Liver (tissue), 9 donors: ENCODE data around the gene STRA6. TPM values are rescaled to one million over a fixed set of nuclear protein-coding genes. Genes with fewer than 3 reads are reported as not detected.

Experiments
- DNase-seq: peaks from one replicate; pipeline ENCODE4 v3.0.0-alpha.2; 2017; ENCODE audit warnings: low spot score
- H3K27ac ChIP-seq, 2 donors: one replicate each; pipeline ENCODE4 v1.7.0; 2013; ENCODE audit warnings: inconsistent platforms in 2 of 2, low read length in 2 of 2, control low read depth in 1 of 2, low read depth in 1 of 2, mild to moderate bottlenecking in 1 of 2
- H3K27me3 ChIP-seq, 4 donors: one replicate each; pipeline versions ENCODE4 v1.6.1 to v1.7.0; 2013; ENCODE audit warnings: low read length in 3 of 4, inconsistent platforms in 1 of 4, mild to moderate bottlenecking in 1 of 4, moderate library complexity in 1 of 4; ENCODE audit not compliant: control insufficient read depth in 4 of 4, insufficient read depth in 4 of 4
- H3K36me3 ChIP-seq, 4 donors: one replicate each; pipeline versions ENCODE4 v1.6.1 to v1.7.0; 2013; ENCODE audit warnings: low read length in 3 of 4, mild to moderate bottlenecking in 3 of 4, low read depth in 1 of 4, moderate library complexity in 1 of 4; ENCODE audit not compliant: control insufficient read depth in 4 of 4, insufficient read depth in 3 of 4
- H3K4me1 ChIP-seq, 4 donors: one replicate each; pipeline versions ENCODE4 v1.6.1 to v1.7.0; 2013; ENCODE audit warnings: low read length in 3 of 4, mild to moderate bottlenecking in 3 of 4, moderate library complexity in 1 of 4; ENCODE audit not compliant: control insufficient read depth in 4 of 4, insufficient read depth in 4 of 4
- H3K4me3 ChIP-seq, 3 donors: one replicate each; pipeline versions ENCODE4 v1.6.1 to v1.7.0; 2013; ENCODE audit warnings: low read length in 3 of 3, control low read depth in 1 of 3, low read depth in 1 of 3, mild to moderate bottlenecking in 1 of 3
- H3K9ac ChIP-seq, 2 donors: one replicate each; pipeline ENCODE4 v1.7.0; 2013; ENCODE audit warnings: low read length in 2 of 2, mild to moderate bottlenecking in 2 of 2, moderate library complexity in 2 of 2, control low read depth in 1 of 2, low read depth in 1 of 2
- H3K9me3 ChIP-seq, 4 donors: one replicate each; pipeline versions ENCODE4 v1.6.1 to v1.7.0; 2013; ENCODE audit warnings: low read length in 3 of 4; ENCODE audit not compliant: control insufficient read depth in 4 of 4
- ATF3 ChIP-seq: IDR thresholded peaks from 2 replicates; pipeline ENCODE4 v1.6.1; 2016; ENCODE audit warnings: antibody characterized with exemption
- CTCF ChIP-seq: fragments of 150-350 bp; IDR thresholded peaks from 2 replicates; pipeline ENCODE4 v1.5.1; 2017; ENCODE audit warnings: improper control_type of control experiment, low read depth, low read length; ENCODE audit not compliant: missing input control
- EGR1 ChIP-seq, 2 donors: IDR thresholded peaks; 2 replicates each; pipeline ENCODE4 v1.6.1; 2016 to 2018; ENCODE audit warnings: antibody characterized with exemption in 2 of 2, low read depth in 2 of 2
- FOXA1 ChIP-seq: IDR thresholded peaks from 2 replicates; pipeline ENCODE4 v1.6.1; 2016; ENCODE audit warnings: antibody characterized with exemption
- FOXA2 ChIP-seq: IDR thresholded peaks from 2 replicates; pipeline ENCODE4 v1.6.1; 2016; ENCODE audit warnings: antibody characterized with exemption
- GABPA ChIP-seq, 2 donors: IDR thresholded peaks in 1 of 2; conservative IDR thresholded peaks in 1 of 2; 2 replicates each; pipeline ENCODE4 v1.6.1; 2016; ENCODE audit warnings: antibody characterized with exemption in 2 of 2, mild to moderate bottlenecking in 1 of 2, moderate library complexity in 1 of 2
- HNF4A ChIP-seq, 2 donors: conservative IDR thresholded peaks; 2 replicates each; pipeline ENCODE4 v1.6.1; 2016; ENCODE audit warnings: antibody characterized with exemption in 2 of 2, mild to moderate bottlenecking in 2 of 2
- HNF4G ChIP-seq: IDR thresholded peaks from 2 replicates; pipeline ENCODE4 v1.6.1; 2016; ENCODE audit warnings: antibody characterized with exemption
- JUND ChIP-seq, 2 donors: IDR thresholded peaks; 2 replicates each; pipeline ENCODE4 v1.6.1; 2016; ENCODE audit warnings: antibody characterized with exemption in 2 of 2
- MAX ChIP-seq: IDR thresholded peaks from 2 replicates; pipeline ENCODE4 v1.6.1; 2016; ENCODE audit warnings: antibody characterized with exemption
- NR2F2 ChIP-seq: IDR thresholded peaks from 2 replicates; pipeline ENCODE4 v1.6.1; 2016; ENCODE audit warnings: antibody characterized with exemption
- RAD21 ChIP-seq, 2 donors: IDR thresholded peaks; 2 replicates each; pipeline ENCODE4 v1.6.1; 2016; ENCODE audit warnings: antibody characterized with exemption in 2 of 2, mild to moderate bottlenecking in 2 of 2
- RXRA ChIP-seq, 2 donors: IDR thresholded peaks; 2 replicates each; pipeline ENCODE4 v1.6.1; 2017 to 2018; ENCODE audit warnings: antibody characterized with exemption in 2 of 2, mild to moderate bottlenecking in 1 of 2
- SP1 ChIP-seq: IDR thresholded peaks from 2 replicates; pipeline ENCODE4 v1.6.1; 2018; ENCODE audit warnings: antibody characterized with exemption, mild to moderate bottlenecking
- TAF1 ChIP-seq: conservative IDR thresholded peaks from 2 replicates; pipeline ENCODE4 v1.6.1; 2016; ENCODE audit warnings: antibody characterized with exemption, mild to moderate bottlenecking
- YY1 ChIP-seq: IDR thresholded peaks from 2 replicates; pipeline ENCODE4 v1.6.1; 2016; ENCODE audit warnings: antibody characterized with exemption, mild to moderate bottlenecking
- ZBTB33 ChIP-seq: IDR thresholded peaks from 2 replicates; pipeline ENCODE4 v1.6.1; 2016; ENCODE audit warnings: antibody characterized with exemption
- WGBS: extraction: QIAGEN DNeasy Blood & Tissue Kit; methylation state at CpG from one replicate; pipeline ENCODE4 v1.1.7; 2013; 5-methylcytosine and 5-hydroxymethylcytosine counted together
- polyA plus RNA-seq, 2 donors: library from polyadenylated mRNA; stranded (reverse) in 1 of 2; unstranded in 1 of 2; fragments of 200-250 nt in 1 of 2; fragments of >200 nt in 1 of 2; fragmentation: Nextera tagmentation in 1 of 2; extraction: Ambion mirVana in 1 of 2; gene quantifications; one replicate each; pipeline versions ENCODE4 v1.2.1 to v1.2.3, GENCODE V29; 2013 to 2015
- total RNA-seq, 2 donors: library from RNA; depleted of rRNA; stranded (reverse); fragments of >200 nt; gene quantifications; one replicate each; pipeline ENCODE4 v1.2.3, GENCODE V29; 2014
- donor health status: healthy.
- donor health status: healthy.
- donor health status: healthy.
- donor health status: healthy.
- donor health status: healthy.

Gene STRA6
- total and polyA plus RNA-seq, 4 donors: 3.1 TPM; not detected in 3

- H3K4me1 ChIP-seq: peaks cover 0 to 4% (median 0%) of the 10 kb centered on the region in 4 donors
- H3K27me3 ChIP-seq: no peaks in the 10 kb centered on the region
- TF ChIP-seq HNF4A (conservative IDR thresholded peaks at IDR 0.05) (no peak), CTCF (no peak), ZBTB33 (no peak), SP1 (no peak), ATF3 (no peak), HNF4G (no peak), FOXA2 (no peak), YY1 (no peak)
- H3K9me3 ChIP-seq: no peaks in the 10 kb centered on the region
- H3K9ac ChIP-seq: no peak overlapping the region
- WGBS: 80% methylated on average over 10 of the region's 10 CpGs
- no peak overlapping the region for H3K27ac ChIP-seq
- DNase-seq: no peak
- H3K36me3 ChIP-seq: no peaks in the 10 kb centered on the region
- H3K4me3 ChIP-seq: no peak overlapping the region
Measured at GRCh38 chr15:74176262-74177214, 26.0 kb downstream of the STRA6 start.

- no peak overlapping the region for H3K9ac ChIP-seq
- H3K4me1 ChIP-seq: peaks cover 0 to 4% (median 0%) of the 10 kb centered on the region in 4 donors
- WGBS: 91% methylated on average over 45 of the region's 45 CpGs
- no peak for DNase-seq
- no peaks in the 10 kb centered on the region for H3K27me3 ChIP-seq
- H3K36me3 ChIP-seq: no peaks in the 10 kb centered on the region
- H3K9me3 ChIP-seq: no peaks in the 10 kb centered on the region
- no peak overlapping the region for H3K27ac ChIP-seq
- H3K4me3 ChIP-seq: no peak overlapping the region
- TF ChIP-seq HNF4A (conservative IDR thresholded peaks at IDR 0.05) (no peak), JUND (IDR thresholded peaks at IDR 0.05) (no peak), EGR1 (IDR thresholded peaks at IDR 0.05; ENCODE audit: low read depth in 2 of 2) (no peak), TAF1 (no peak), HNF4G (no peak), RAD21 (IDR thresholded peaks at IDR 0.05) (no peak), ATF3 (no peak), FOXA2 (no peak), CTCF (no peak), YY1 (no peak), SP1 (no peak), NR2F2 (no peak), MAX (no peak), RXRA (IDR thresholded peaks at IDR 0.05) (no peak), FOXA1 (no peak), GABPA (IDR thresholded peaks at IDR 0.05 in 1 of 2, conservative IDR thresholded peaks at IDR 0.05 in 1 of 2) (no peak), ZBTB33 (no peak)
Measured at GRCh38 chr15:74175271-74176191, 27.1 kb downstream of the STRA6 start.
